LNCaP clone FGC (cell line): ENCODE data around the gene SND1.
"Not testable (repeated sequence)": the region's sequence is repeated elsewhere in the genome, so short reads cannot be mapped to it uniquely, and the experiment has no call there.

Experiments used
- DNase-seq: peaks from one replicate; pipeline ENCODE4 v3.0.0-alpha.2; 2011; ENCODE audit warnings: low read depth
- H3K4me3 ChIP-seq: 2 replicates; pipeline ENCODE4 v1.5.1; 2011; ENCODE audit warnings: mild to moderate bottlenecking, low read depth, low read length, control low read depth
- TF ChIP-seq, protein P1 (sequence below): IDR thresholded peaks from 2 replicates; pipeline ENCODE4 v1.5.1; 2012; ENCODE audit warnings: mild to moderate bottlenecking; ENCODE audit not compliant: control insufficient read depth, insufficient read depth; ENCODE audit errors: extremely low read depth

Gene SND1

DNA sequence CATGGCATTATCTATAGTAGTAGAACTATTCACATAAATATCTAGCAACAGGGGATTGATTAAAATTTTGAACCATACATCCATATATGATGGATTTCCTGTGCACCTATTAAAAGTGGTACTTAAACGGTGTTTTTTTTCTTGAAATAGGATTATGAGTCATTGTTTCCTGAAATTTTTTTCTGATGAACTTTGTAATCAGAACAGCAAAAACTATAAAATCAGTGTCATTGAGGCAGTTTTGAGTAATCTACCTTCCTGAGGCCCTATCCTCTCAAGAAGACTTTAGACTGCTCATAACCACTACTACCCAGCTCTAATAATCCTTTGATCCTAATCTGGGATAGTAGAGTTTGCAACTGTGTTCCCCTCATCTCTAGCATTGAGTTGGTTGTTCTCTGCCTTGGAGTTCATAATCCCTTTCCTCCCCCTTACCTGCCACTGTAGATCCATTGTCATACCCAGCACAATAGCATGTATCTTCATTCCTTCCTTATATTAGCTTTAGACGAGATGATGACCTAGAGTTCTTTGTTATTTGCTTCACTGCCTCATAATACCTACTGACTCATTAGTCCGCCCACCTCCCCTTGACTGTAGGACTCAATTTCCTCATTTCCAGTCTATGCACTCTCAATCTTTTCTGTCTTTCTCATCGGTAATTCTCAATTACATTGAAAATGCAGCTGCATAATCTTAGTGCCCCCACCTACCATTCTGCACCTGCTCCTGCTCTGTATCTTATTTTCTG is 245.9 kb downstream of the SND1 start:
- H3K4me3 ChIP-seq = no peak overlapping the region
- DNase-seq = no peak
- TF ChIP-seq, protein P1, sequence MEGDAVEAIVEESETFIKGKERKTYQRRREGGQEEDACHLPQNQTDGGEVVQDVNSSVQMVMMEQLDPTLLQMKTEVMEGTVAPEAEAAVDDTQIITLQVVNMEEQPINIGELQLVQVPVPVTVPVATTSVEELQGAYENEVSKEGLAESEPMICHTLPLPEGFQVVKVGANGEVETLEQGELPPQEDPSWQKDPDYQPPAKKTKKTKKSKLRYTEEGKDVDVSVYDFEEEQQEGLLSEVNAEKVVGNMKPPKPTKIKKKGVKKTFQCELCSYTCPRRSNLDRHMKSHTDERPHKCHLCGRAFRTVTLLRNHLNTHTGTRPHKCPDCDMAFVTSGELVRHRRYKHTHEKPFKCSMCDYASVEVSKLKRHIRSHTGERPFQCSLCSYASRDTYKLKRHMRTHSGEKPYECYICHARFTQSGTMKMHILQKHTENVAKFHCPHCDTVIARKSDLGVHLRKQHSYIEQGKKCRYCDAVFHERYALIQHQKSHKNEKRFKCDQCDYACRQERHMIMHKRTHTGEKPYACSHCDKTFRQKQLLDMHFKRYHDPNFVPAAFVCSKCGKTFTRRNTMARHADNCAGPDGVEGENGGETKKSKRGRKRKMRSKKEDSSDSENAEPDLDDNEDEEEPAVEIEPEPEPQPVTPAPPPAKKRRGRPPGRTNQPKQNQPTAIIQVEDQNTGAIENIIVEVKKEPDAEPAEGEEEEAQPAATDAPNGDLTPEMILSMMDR = no peak

DNA sequence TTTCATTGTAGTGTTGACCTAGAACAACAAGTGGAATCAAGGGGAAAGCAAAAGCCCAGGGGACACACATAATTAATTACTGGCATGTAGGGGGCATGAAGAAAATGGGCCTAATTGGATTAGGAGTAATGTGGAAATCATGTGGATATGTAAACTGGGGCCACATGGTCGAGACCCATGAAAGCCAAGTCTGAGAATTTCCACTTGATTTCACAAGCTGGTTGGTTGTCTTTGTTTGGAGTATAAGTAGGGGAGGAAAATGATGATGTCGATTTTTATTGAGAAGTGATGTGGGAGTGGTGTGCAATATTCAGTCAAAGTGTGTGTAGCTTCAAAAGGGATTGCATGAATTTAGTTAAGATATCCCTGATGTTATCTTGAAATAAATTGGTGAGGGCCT is 247.4 kb downstream of the SND1 start:
- no peak overlapping the region for H3K4me3 ChIP-seq
- TF ChIP-seq, protein P1 = no peak
- DNase-seq = no peak

DNA sequence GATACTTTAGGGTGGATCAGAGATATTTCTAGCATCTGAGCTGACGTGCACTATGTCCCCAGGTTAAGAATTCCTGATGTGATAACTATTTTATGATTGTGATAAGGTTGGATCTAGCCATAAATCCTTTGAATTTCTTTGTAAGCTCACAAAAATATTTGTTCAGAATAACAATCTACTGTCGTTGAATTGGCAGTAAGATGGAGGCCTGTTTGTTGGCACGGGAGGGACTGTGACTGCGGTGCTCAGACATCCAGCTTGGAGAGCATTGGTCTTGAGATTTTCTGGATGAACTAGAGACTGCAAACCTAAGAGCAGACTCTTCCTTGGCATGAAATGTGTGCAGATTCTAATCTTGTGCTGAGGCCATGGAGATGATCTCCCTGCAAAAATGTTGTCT is 248.1 kb downstream of the SND1 start:
- no peak overlapping the region for H3K4me3 ChIP-seq
- TF ChIP-seq, protein P1 = no peak
- DNase-seq = no peak

DNA sequence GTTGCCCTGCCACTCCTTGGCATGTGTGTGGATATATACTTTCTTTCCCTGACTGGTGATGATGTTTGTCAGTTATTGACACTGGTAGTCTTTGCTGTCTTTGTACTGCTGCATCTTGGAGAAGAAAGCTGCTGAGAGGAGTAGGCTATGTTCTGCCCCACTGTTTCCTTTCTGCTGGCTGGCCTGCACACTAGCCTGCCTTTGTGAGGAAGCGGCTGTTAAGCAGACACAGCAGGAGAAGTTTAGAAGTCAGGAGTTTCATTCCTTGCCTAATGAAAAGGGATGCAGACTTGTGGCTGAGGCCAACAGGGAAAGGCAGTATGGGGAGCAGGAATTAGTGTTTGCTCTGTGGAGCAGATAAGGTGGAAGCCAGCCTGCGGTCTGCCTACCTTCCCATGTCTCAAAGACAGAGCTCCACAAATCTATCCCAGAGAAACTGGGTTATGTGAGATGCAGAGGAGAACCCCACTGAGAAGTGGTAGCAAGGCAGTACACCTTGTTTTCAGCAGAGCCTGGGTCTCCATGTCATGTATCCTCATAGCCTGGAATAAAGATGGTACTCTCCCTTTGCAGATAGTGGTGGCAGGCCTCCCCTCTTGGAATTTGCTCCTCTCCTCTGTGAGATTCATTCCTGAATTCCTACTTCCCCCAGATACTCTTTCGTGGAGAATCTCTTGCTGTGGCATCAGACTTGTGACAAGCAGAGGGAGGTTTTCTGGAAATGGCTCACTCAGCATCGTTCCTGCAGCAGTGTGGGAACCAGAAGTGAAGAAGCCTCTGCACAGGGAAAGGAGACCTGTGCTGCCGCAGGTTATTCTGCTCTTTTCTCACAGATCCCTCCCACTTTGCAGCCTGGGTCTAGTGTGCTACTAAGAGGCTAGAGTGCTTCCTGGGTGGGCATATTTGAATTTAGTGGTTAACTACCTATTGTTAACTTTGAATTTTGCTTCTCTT is 249.0 kb downstream of the SND1 start:
- TF ChIP-seq, protein P1 = no peak
- H3K4me3 ChIP-seq = no peak overlapping the region
- no peak for DNase-seq

DNA sequence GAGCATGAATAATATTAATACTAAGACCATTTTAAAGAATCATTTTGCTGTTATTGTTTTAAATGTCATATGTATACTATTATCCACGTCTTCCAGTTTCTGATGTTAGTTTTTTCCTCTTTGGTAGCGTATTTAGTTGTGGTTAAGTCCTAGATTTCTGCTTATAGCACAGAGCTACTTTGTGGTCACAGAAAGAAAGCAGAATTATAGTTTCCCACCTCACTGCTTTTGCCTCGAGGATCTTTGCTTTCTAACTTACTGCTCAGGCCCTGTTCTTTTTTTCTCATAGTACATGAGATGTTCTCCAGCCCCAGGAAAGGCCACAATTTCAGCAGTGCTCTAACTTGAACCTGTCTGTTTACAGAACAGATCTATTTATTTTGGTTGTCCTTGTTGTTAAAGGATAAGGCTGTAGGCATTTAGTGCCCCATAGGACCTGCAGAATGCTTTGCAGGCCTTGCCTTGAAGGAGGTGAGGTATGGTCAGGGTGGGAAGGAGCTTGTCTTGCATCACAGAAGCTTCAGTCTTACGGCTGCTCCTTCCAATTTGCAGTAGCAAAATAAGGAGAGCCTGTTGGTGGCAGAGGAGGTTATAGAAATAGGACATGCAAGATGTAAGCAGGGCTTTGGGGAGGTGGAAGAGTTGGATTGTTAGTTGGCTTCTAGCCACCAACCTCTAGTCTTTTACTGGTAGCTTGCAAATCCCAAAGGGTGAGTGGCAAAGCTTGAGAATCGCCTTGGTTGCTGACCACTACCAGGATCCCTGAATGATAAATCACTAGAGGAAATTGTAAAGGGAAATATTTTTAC is 250.1 kb downstream of the SND1 start:
- H3K4me3 ChIP-seq = no peak overlapping the region
- TF ChIP-seq, protein P1 = no peak
- no peak for DNase-seq

DNA sequence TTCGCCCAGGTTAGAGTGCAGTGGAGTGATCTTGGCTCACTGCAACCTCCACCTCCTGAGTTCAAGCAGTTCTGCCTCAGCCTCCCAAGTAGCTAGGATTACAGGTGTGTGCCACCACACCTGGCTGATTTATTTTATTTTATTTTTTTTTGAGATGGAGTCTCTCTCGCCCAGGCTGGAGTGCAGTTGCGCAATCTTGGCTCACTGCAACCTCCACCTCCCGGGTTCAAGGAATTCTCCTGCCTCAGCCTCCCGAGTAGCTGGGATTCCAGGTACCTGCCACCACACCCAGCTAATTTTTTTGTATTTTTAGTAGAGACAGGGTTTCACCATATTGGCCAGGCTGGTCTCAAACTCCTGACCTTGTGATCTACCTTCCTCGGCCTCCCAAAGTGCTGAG is 250.8 kb downstream of the SND1 start:
- DNase-seq, H3K4me3 ChIP-seq: not testable (repeated sequence)
